Measurements from ENCODE around the gene ZFHX3. TPM values are rescaled to one million over a fixed set of nuclear protein-coding genes. Genes with fewer than 3 reads are reported as not detected.

The ZFHX3 gene
- total and polyA plus RNA-seq, 2 of the 8 experiments (the other 6 are each of a cell fraction or from before 2014, with no cell fraction given) = 0.08 to 0.99 TPM

DNA sequence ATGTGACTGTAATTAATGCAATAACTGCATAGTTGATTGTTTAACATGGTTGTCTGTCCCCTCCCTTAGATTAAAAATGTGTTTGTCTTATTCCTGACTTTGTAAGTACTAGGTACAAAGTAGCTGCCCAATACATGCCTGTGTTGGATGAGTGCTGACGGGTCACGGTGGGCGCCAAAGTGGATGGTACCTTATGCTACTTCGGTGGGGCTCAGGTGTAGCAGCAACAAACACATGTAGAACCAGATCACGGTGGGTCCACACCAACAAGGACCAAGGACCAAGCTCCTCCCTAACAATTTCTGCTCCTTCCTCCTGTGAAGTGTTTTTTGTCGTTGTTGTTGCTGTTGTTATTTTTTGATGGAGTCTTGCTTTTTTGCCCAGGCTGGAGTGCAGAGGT is 46.4 kb upstream of the ZFHX3 start:
- Histone ChIP-seq H3K4me2 (ENCODE audit: insufficient read depth in 1 of 2, low read depth in 2 of 2, low read length in 2 of 2) (no peak overlapping the region), H2BK12ac (ENCODE audit: low read depth, low read length) (no peak overlapping the region), H3K18ac (ENCODE audit: extremely low read depth, low read length) (no peak overlapping the region), H3K56ac (replicated peaks; ENCODE audit: insufficient read length, low read depth, low read length) (no peak overlapping the region), H3K27ac (ENCODE audit: low read depth, low read length) (no peak overlapping the region), H3K4ac (replicated peaks; ENCODE audit: insufficient read length, low read depth, low read length) (no peak overlapping the region), H3K79me2 (ENCODE audit: control insufficient read depth in 1 of 2, insufficient read depth in 2 of 2, low read length in 2 of 2) (no peaks in the 10 kb centered on the region), H3K4me3 (ENCODE audit: extremely low read depth in 1 of 4, insufficient read depth in 2 of 4, low read depth in 3 of 4, low read length in 4 of 4) (no peak overlapping the region), H4K8ac (ENCODE audit: extremely low read depth, insufficient read depth, low read length) (no peak overlapping the region), H2BK15ac (ENCODE audit: low read length) (no peak overlapping the region), H2BK20ac (ENCODE audit: low read length) (no peak overlapping the region), H4K20me1 (replicated peaks in 1 of 2; ENCODE audit: control insufficient read depth in 1 of 2, insufficient read depth in 2 of 2, low read length in 2 of 2) (no peaks in the 10 kb centered on the region), H3K23ac (ENCODE audit: insufficient read length) (no peak overlapping the region), H2BK5ac (ENCODE audit: low read depth, low read length) (no peak overlapping the region), H2BK120ac (replicated peaks; ENCODE audit: low read depth, low read length) (no peak overlapping the region), H3K4me1 (replicated peaks in 1 of 4; ENCODE audit: control insufficient read depth in 3 of 4, insufficient read depth in 4 of 4, low read length in 3 of 4) (no peaks in the 10 kb centered on the region), H3K36me3 (ENCODE audit: control insufficient read depth in 2 of 4, insufficient read depth in 4 of 4, low read length in 3 of 4) (no peaks in the 10 kb centered on the region), H3K14ac (ENCODE audit: insufficient read length) (no peak overlapping the region), H2AFZ (ENCODE audit: low read length) (no peak overlapping the region), H3K79me1 (ENCODE audit: low read depth, low read length) (no peaks in the 10 kb centered on the region), H3K9me3 (ENCODE audit: insufficient read depth in 2 of 2, low read depth in 1 of 2, low read length in 1 of 2) (no peaks in the 10 kb centered on the region), H3K23me2 (ENCODE audit: low read depth, low read length) (no peaks in the 10 kb centered on the region), H2AK5ac (ENCODE audit: low read depth, low read length) (no peak overlapping the region), H3K9ac (replicated peaks in 1 of 4; ENCODE audit: extremely low read depth in 1 of 4, low read depth in 3 of 4, low read length in 3 of 4) (no peak overlapping the region), H4K5ac (ENCODE audit: insufficient read length, low read depth, low read length) (no peak overlapping the region), H3K27me3 (replicated peaks in 1 of 4; ENCODE audit: control insufficient read depth in 3 of 4, extremely low read depth in 1 of 4, insufficient read depth in 3 of 4, low read length in 3 of 4) (peaks cover 0 to 3% (median 0%) of the 10 kb centered on the region in 4 experiments; a peak in 1 of 7 replicates), H4K91ac (replicated peaks; ENCODE audit: insufficient read length, low read length) (no peak overlapping the region)
- TF ChIP-seq SIN3A (conservative IDR thresholded peaks at IDR 0.05 in 1 of 2, IDR thresholded peaks at IDR 0.05 in 1 of 2; ENCODE audit: low read depth in 1 of 2, low read length in 2 of 2) (no peak), CTBP2 (IDR thresholded peaks at IDR 0.05; ENCODE audit: borderline replicate concordance, insufficient read depth, insufficient read length, low read length) (no peak), SP4 (IDR thresholded peaks at IDR 0.05; ENCODE audit: low read length) (no peak), TAF7 (optimal IDR thresholded peaks at IDR 0.05; ENCODE audit: borderline replicate concordance, low read depth, low read length) (no peak), PHF8 (conservative IDR thresholded peaks at IDR 0.05; ENCODE audit: low read depth, low read length) (no peak), BCL11A (IDR thresholded peaks at IDR 0.05; ENCODE audit: low read depth in 2 of 2, low read length in 2 of 2) (no peak), SIRT6 (IDR thresholded peaks at IDR 0.05; ENCODE audit: low read length) (no peak)
- FAIRE-seq = no peak
- CTCF ChIA-PET (ENCODE audit: partially characterized antibody) = no interaction called here
- POLR2A ChIA-PET (ENCODE audit: partially characterized antibody) = no interaction called here
- WGBS, 2 experiments (ENCODE audit: extremely low coverage in 1 of 2, insufficient coverage in 1 of 2, insufficient read length in 1 of 2, insufficient replicate concordance in 2 of 2, low coverage in 1 of 2, low lambda C conversion rate in 2 of 2, missing lambda C conversion rate in 1 of 2) = 89% methylated on average over 6 of the region's 6 CpGs; no CpG with 5 or more reads in 1 of the 2 experiments
- DNase-seq (ENCODE audit: low read depth in 1 of 2, low spot score in 2 of 2) = no peak
